Heart right ventricle (tissue), 16 donors: Measurements from ENCODE around the gene TBC1D14. TPM values are rescaled to one million over a fixed set of nuclear protein-coding genes. Genes with fewer than 3 reads are reported as not detected.
A peak's percentile ranks its signal among the peaks of the same experiment; 100 is the strongest.

Source experiments
- ATAC-seq, 8 donors: fragments of 200-7000 bp; cut with Tn5 transposase; one replicate each; pipeline ENCODE4 v1.9.1; 2020; ENCODE audit warnings: mild to moderate bottlenecking in 8 of 8, moderate library complexity in 8 of 8, moderate number of reproducible peaks in 1 of 8
- DNase-seq, 2 donors: peaks; one replicate each; pipeline ENCODE4 v3.0.0-alpha.2; 2020
- H3K27ac ChIP-seq, 10 donors: fragments of 200-600 bp; sonication (generic) in 2 of 10; one replicate each; pipeline versions ENCODE4 v1.5.0 to v1.8.0; 2020 to 2022; ENCODE audit warnings: mild to moderate bottlenecking in 3 of 10
- H3K27me3 ChIP-seq, 7 donors: fragments of 200-600 bp; one replicate each; pipeline ENCODE4 v1.8.0; 2021 to 2022; ENCODE audit warnings: mild to moderate bottlenecking in 2 of 7
- H3K36me3 ChIP-seq, 9 donors: fragments of 200-600 bp; sonication (generic) in 1 of 9; one replicate each; pipeline versions ENCODE4 v1.5.0 to v1.8.0; 2020 to 2022; ENCODE audit warnings: mild to moderate bottlenecking in 2 of 9
- H3K4me1 ChIP-seq, 9 donors: fragments of 200-600 bp; sonication (generic) in 1 of 9; one replicate each; pipeline versions ENCODE4 v1.5.0 to v1.8.0; 2020 to 2022; ENCODE audit warnings: mild to moderate bottlenecking in 4 of 9
- H3K4me3 ChIP-seq, 10 donors: fragments of 200-600 bp; sonication (generic) in 2 of 10; one replicate each; pipeline versions ENCODE4 v1.5.0 to v1.8.0; 2020 to 2022; ENCODE audit warnings: mild to moderate bottlenecking in 7 of 10, moderate library complexity in 2 of 10
- H3K9me3 ChIP-seq, 11 donors: fragments of 200-600 bp in 10 of 11; sonication (generic) in 2 of 11; one replicate each; pipeline versions ENCODE4 v1.5.0 to v1.8.0; 2013 to 2022; ENCODE audit warnings: mild to moderate bottlenecking in 2 of 11, control low read depth in 1 of 11, moderate library complexity in 1 of 11
- CTCF ChIP-seq, 9 donors: fragments of 200-600 bp; sonication (generic) in 2 of 9; IDR thresholded peaks; one replicate each; pipeline versions ENCODE4 v1.5.0 to v1.8.0; 2021 to 2022; ENCODE audit warnings: antibody characterized with exemption in 9 of 9, mild to moderate bottlenecking in 5 of 9, moderate library complexity in 1 of 9
- WGBS, 2 donors: extraction: QIAGEN DNeasy Blood & Tissue Kit; methylation state at CpG; one replicate each; pipeline ENCODE4 v1.1.7; 2013; ENCODE audit warnings: inconsistent platforms in 1 of 2; 5-methylcytosine and 5-hydroxymethylcytosine counted together
- intact Hi-C, 10 donors: fragments of 100-400 bp; cut with DNase I; formaldehyde crosslinking; loops; one replicate each; pipeline versions ENCODE4 v1.11.1 to v1.14.2; 2022
- polyA plus RNA-seq, 2 donors: library from polyadenylated mRNA; stranded (reverse); fragments of 200-250 nt; gene quantifications; one replicate each; pipeline ENCODE4 v1.2.3, GENCODE V29; 2013
- total RNA-seq, 10 donors: library from RNA; stranded (reverse); fragmentation: NEBNext Ultra II Directional in 3 of 10; extraction: Animal tissue kit (Norgen Biotek cat#: 25700) in 3 of 10; gene quantifications; one replicate each; pipeline versions ENCODE4 v1.2.1 to v1.2.4, GENCODE V29; 2021 to 2023
- donor health status: Arrhythmogenic right ventricular cardiomyopathy.
- donor health status: ischemic (EF 13 %, LVEDD 7.1; RV severe dilation, severe dysfunction).
- donor health status: healthy with polysubstance abuse.
- donor health status: DM: no; HTN: yes; CAD: no.
- donor health status: DM: no; HTN: no; CAD: no.
- donor health status: ischemic (EF 25% LVEDD 6.9; RV normal size, moderate dysfunction).
- donor health status: ischemic (EF 25% LVEDD 5.7; RV mildly dilated, moderate dysfunction).
- donor health status: healthy.
- donor health status: DM: yes; HTN: yes; CAD: no.
- donor health status: Ischemic cardiomyopathy.
- donor health status: ischemic (EF 35%, LVEDD 5.7; RV mildly dilated, moderate dysfunction).
- donor health status: nonischemic (EF 11% LVEDD 7.7; RV severe dilation, severe dysfunction).
- donor health status: DM: yes; HTN: yes; CAD: no.
- donor health status: PGD.
- donor health status: ischemic (EF 29% LVEDD 5.4; RV normal size, mild dysfunction).
- donor health status: nonischemic (EF 23%, LVEDD 6.1; RV moderate dilation, normal function).

Gene TBC1D14
- total and polyA plus RNA-seq, 12 donors: 10.5 to 43.7 (median 32.6) TPM

- 11 to 13% methylated on average over 29 of the region's 29 CpGs for WGBS, 2 donors
- Histone ChIP-seq H3K27ac (peak overlapping the region; percentile 86 to 96 (median 94)), H3K36me3 (peaks cover 0 to 5% (median 0%) of the 10 kb centered on the region in 9 donors), H3K27me3 (no peaks in the 10 kb centered on the region), H3K9me3 (no peaks in the 10 kb centered on the region), H3K4me1 (peaks cover 23 to 64% (median 52%) of the 10 kb centered on the region in 9 donors), H3K4me3 (peak overlapping the region; percentile 83 to 100 (median 99))
- ATAC-seq (peak in 2 of 8 donors; percentile 23 to 40), DNase-seq (no peak)
- intact Hi-C loops: loop anchor here in 6 of 10 donors (1.0 to 10.0 kb wide), 5 partner anchors 22 to 330 kb away; partner anchors contain the start of gene BLOC1S4 (in 2 of the 6)
- no peak for TF ChIP-seq CTCF (IDR thresholded peaks at IDR 0.05)
Measured at GRCh38 chr4:7044137-7044930, 134.7 kb downstream of the TBC1D14 start.

- peaks cover 0 to 7% (median 0%) of the 10 kb centered on the region in 9 donors for H3K36me3 ChIP-seq
- DNase-seq: no peak
- peak overlapping the region in 4 of 10 donors; percentile 2 to 100 (median 96) for H3K4me3 ChIP-seq
- intact Hi-C loops: loop anchor here in 5 of 10 donors (2.0 to 10.0 kb wide), 3 partner anchors 21 to 331 kb away; partner anchors contain the start of gene BLOC1S4 (in 2 of the 5)
- H3K4me1 ChIP-seq: peaks cover 25 to 76% (median 65%) of the 10 kb centered on the region in 9 donors
- no peaks in the 10 kb centered on the region for H3K9me3 ChIP-seq
- no peaks in the 10 kb centered on the region for H3K27me3 ChIP-seq
- no peak for ATAC-seq
- no peak overlapping the region for H3K27ac ChIP-seq
- no peak for TF ChIP-seq CTCF (IDR thresholded peaks at IDR 0.05)
- WGBS, 2 donors: 78 to 84% methylated on average over 8 of the region's 8 CpGs
Measured at GRCh38 chr4:7045553-7045952, 135.9 kb downstream of the TBC1D14 start.

GRCh38 chr4:7045961-7046921 lies 136.6 kb downstream of the TBC1D14 start:
- ATAC-seq (no peak), DNase-seq (no peak)
- H3K4me3 ChIP-seq: peak overlapping the region in 3 of 10 donors; percentile 19 to 100 (median 93)
- WGBS, 2 donors: 81% methylated on average over 23 of the region's 23 CpGs
- intact Hi-C loops: loop anchor here in 5 of 10 donors (2.0 to 10.0 kb wide), 3 partner anchors 21 to 331 kb away; partner anchors contain the start of gene BLOC1S4 (in 2 of the 5)
- no peaks in the 10 kb centered on the region for H3K9me3 ChIP-seq
- no peak overlapping the region for H3K27ac ChIP-seq
- peaks cover 27 to 82% (median 70%) of the 10 kb centered on the region in 9 donors for H3K4me1 ChIP-seq
- TF ChIP-seq CTCF (IDR thresholded peaks at IDR 0.05): no peak
- H3K27me3 ChIP-seq: no peaks in the 10 kb centered on the region
- H3K36me3 ChIP-seq: peaks cover 0 to 14% (median 0%) of the 10 kb centered on the region in 9 donors

GRCh38 chr4:7046971-7047370 lies 137.3 kb downstream of the TBC1D14 start:
- no peak for DNase-seq
- Histone ChIP-seq H3K4me1 (peaks cover 23 to 79% (median 68%) of the 10 kb centered on the region in 9 donors), H3K4me3 (no peak overlapping the region), H3K36me3 (peaks cover 0 to 16% (median 0%) of the 10 kb centered on the region in 9 donors), H3K9me3 (no peaks in the 10 kb centered on the region), H3K27ac (no peak overlapping the region), H3K27me3 (no peaks in the 10 kb centered on the region)
- intact Hi-C loops: loop anchor here in 4 of 10 donors (10.0 kb wide), 2 partner anchors 62 to 332 kb away; partner anchors contain the start of gene BLOC1S4 (in 2 of the 4)
- no peak for ATAC-seq
- WGBS, 2 donors: 81 to 84% methylated on average over 9 of the region's 9 CpGs
- TF ChIP-seq CTCF (IDR thresholded peaks at IDR 0.05): no peak
